SU-DHL-6 (cell line): ENCODE data around the gene ANKRD23.

Experiments used
- H2AFZ ChIP-seq: fragments of 200-600 bp; sonication (generic); 2 replicates; pipeline ENCODE4 v1.6.1; 2014; ENCODE audit warnings: low read depth, mild to moderate bottlenecking, moderate library complexity, mixed read lengths, antibody characterized with exemption, low read length; ENCODE audit not compliant: severe bottlenecking
- H3F3A ChIP-seq: fragments of 200-600 bp; shearing (Covaris generic); 2 replicates; pipeline ENCODE4 v1.6.0; 2016; ENCODE audit warnings: antibody characterized with exemption, mild to moderate bottlenecking; ENCODE audit not compliant: insufficient read depth
- H3K27ac ChIP-seq: fragments of 200-600 bp; sonication (generic); 2 replicates; pipeline ENCODE4 v1.5.1; 2016; ENCODE audit warnings: low read depth, mild to moderate bottlenecking, low read length, moderate library complexity, mixed read lengths
- H3K27me3 ChIP-seq: fragments of 200-600 bp; sonication (generic), shearing (Covaris generic); 2 replicates; pipeline ENCODE4 v1.6.0; 2014; ENCODE audit warnings: mild to moderate bottlenecking, low read length
- H3K36me3 ChIP-seq: fragments of 200-600 bp; sonication (generic); 2 replicates; pipeline ENCODE4 v1.6.1; 2014; ENCODE audit warnings: mild to moderate bottlenecking, low read length, mixed read lengths
- H3K4me2 ChIP-seq: fragments of 300-600, 200-600 bp; shearing (Covaris generic), sonication (generic); 2 replicates; pipeline ENCODE4 v1.6.0; 2014; ENCODE audit warnings: low read length, low read depth, mild to moderate bottlenecking; ENCODE audit not compliant: poor library complexity, severe bottlenecking
- H3K4me3 ChIP-seq: fragments of 200-600 bp; sonication (generic); 2 replicates; pipeline ENCODE4 v1.5.1; 2014; ENCODE audit warnings: antibody characterized with exemption, low read length, mild to moderate bottlenecking, mixed read lengths; ENCODE audit not compliant: insufficient read depth, poor library complexity, severe bottlenecking
- H3K79me2 ChIP-seq: fragments of 200-600 bp; sonication (generic); 2 replicates; pipeline ENCODE4 v1.6.1; 2014; ENCODE audit warnings: mild to moderate bottlenecking, low read length, moderate library complexity; ENCODE audit not compliant: insufficient read depth
- H3K9ac ChIP-seq: fragments of 200-600 bp; sonication (generic); 2 replicates; pipeline ENCODE4 v1.7.0; 2014; ENCODE audit warnings: mild to moderate bottlenecking, low read length
- H3K9me2 ChIP-seq: fragments of 200-600 bp; sonication (generic); replicated peaks from 2 replicates; pipeline ENCODE4 v1.6.1; 2014; ENCODE audit warnings: low read length; ENCODE audit not compliant: insufficient read depth
- H3K9me3 ChIP-seq: fragments of 200-600 bp; sonication (generic); 2 replicates; pipeline ENCODE4 v1.6.1; 2014; ENCODE audit warnings: low read length, mixed read lengths; ENCODE audit not compliant: insufficient read depth
- H4K20me1 ChIP-seq: fragments of 200-600 bp; sonication (generic); 2 replicates; pipeline ENCODE4 v1.6.1; 2014; ENCODE audit warnings: low read depth, mild to moderate bottlenecking, antibody characterized with exemption, low read length, moderate library complexity, mixed read lengths
- CTCF ChIP-seq: fragments of 200-600 bp; sonication (generic); IDR thresholded peaks from one replicate; pipeline ENCODE4 v1.5.1; 2017; ENCODE audit warnings: antibody characterized with exemption, mild to moderate bottlenecking, low read length, moderate library complexity; ENCODE audit not compliant: insufficient read depth, poor library complexity, severe bottlenecking
- EZH2phosphoT487 ChIP-seq: fragments of 200-600 bp; sonication (generic), shearing (Covaris generic); conservative IDR thresholded peaks from 2 replicates; pipeline ENCODE4 v1.6.1; 2018; ENCODE audit warnings: mild to moderate bottlenecking, antibody characterized with exemption, low read length, moderate library complexity, mixed read lengths

Gene ANKRD23

GRCh38 chr2:96816836-96817702 is 26.8 kb downstream of the ANKRD23 start:
- Histone ChIP-seq H3K27ac (no peak overlapping the region; the same call in 1 of the 2 replicates), H2AFZ (no peak overlapping the region)

GRCh38 chr2:96816127-96816835 is 27.5 kb downstream of the ANKRD23 start, which contains the start of gene CNNM3:
CNNM3 (plus strand) TSS chr2:96816268; CDS start chr2:96816278, 10 bp downstream.
- no peaks in the 10 kb centered on the region for H3K27me3 ChIP-seq
- H3K27ac ChIP-seq, result peak within 1 kb of the TSS; percentile 77
- no peaks in the 10 kb centered on the region for H3K9me2 ChIP-seq
- H3K36me3 ChIP-seq, result no peaks in the 10 kb centered on the region
- peak within 1 kb of the TSS; percentile 74 for H3K4me2 ChIP-seq
- H4K20me1 ChIP-seq, result no peaks in the 10 kb centered on the region; the same call in 1 of the 2 replicates
- H2AFZ ChIP-seq, result peak within 1 kb of the TSS; percentile 92
- H3F3A ChIP-seq, result no peaks in the 10 kb centered on the region; the same call in 1 of the 2 replicates
- H3K9ac ChIP-seq, result peak within 1 kb of the TSS; percentile 72
- no peaks in the 10 kb centered on the region for H3K9me3 ChIP-seq
- H3K79me2 ChIP-seq, result peaks cover 34% of the 10 kb centered on the region
- peak within 1 kb of the TSS; percentile 76 for H3K4me3 ChIP-seq
- TF ChIP-seq EZH2phosphoT487 (no peak), CTCF (no peak)

More at GRCh38 chr2:96816836-96817702, 26.8 kb downstream of the ANKRD23 start:
- Histone ChIP-seq H3K79me2 (peaks cover 38% of the 10 kb centered on the region), H3K9me2 (no peaks in the 10 kb centered on the region), H3K36me3 (no peaks in the 10 kb centered on the region), H4K20me1 (no peaks in the 10 kb centered on the region; the same call in 1 of the 2 replicates), H3K4me2 (peak overlapping the region; percentile 61), H3K27me3 (no peaks in the 10 kb centered on the region), H3K9me3 (no peaks in the 10 kb centered on the region), H3K4me3 (peak overlapping the region; percentile 76), H3K9ac (peak overlapping the region; percentile 72), H3F3A (no peaks in the 10 kb centered on the region; the same call in 1 of the 2 replicates)
- TF ChIP-seq EZH2phosphoT487, result no peak
- no peak for TF ChIP-seq CTCF

- H4K20me1 ChIP-seq, result no peaks in the 10 kb centered on the region; the same call in 1 of the 2 replicates
- TF ChIP-seq CTCF (no peak), EZH2phosphoT487 (no peak)
- peak overlapping the region; percentile 75 for H2AFZ ChIP-seq
- peak overlapping the region; percentile 74 for H3K4me2 ChIP-seq
- H3F3A ChIP-seq, result no peaks in the 10 kb centered on the region; the same call in 1 of the 2 replicates
- 0 out of 2 replicates have a peak overlapping the region, but pooled peaks have one; percentile 31 for H3K27ac ChIP-seq
- peak overlapping the region; percentile 76 for H3K4me3 ChIP-seq
- no peaks in the 10 kb centered on the region for H3K36me3 ChIP-seq
- H3K79me2 ChIP-seq, result peaks cover 27% of the 10 kb centered on the region
- H3K27me3 ChIP-seq, result no peaks in the 10 kb centered on the region
- H3K9me2 ChIP-seq, result no peaks in the 10 kb centered on the region
- H3K9me3 ChIP-seq, result no peaks in the 10 kb centered on the region
- peak overlapping the region; percentile 72 for H3K9ac ChIP-seq
These were observed 28.3 kb downstream of the ANKRD23 start for GRCh38 chr2:96815326-96816126.
